ENCODE measurements around the gene ADGRF3.
"Not testable (repeated sequence)": the region's sequence is repeated elsewhere in the genome, so short reads cannot be mapped to it uniquely, and the experiment has no call there.

ADGRF3 gene

GRCh38 chr2:26270373-26270772 is 76.2 kb downstream of the ADGRF3 start:
- DNase-seq: no peak

DNA sequence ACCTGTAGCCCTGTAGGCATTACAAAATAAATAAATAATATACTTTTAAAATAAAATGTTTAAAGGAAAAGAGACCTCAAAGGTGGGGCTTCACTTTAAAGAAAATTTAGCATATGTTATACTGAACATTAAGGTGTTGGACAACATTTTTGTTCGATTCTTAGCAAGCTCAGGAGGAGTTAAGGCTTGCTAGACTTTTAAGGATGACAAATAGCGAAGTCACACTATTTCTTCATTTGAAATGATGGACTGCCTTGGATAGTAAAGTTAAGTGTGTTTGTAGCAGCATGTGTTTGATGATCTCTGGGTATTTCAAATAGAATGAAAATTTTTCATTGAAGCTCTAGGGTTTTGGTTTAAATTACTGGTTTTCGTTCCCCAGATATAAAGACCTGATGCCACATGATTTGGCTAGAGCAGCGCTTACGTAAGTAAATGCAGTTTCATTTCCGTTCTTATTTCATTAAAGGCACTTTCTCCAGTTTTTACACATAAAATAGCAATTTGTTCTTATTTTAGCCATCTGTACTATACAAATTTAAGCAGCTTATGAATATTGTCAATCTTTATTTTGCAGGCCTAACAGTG is 76.9 kb downstream of the ADGRF3 start:
- no peak for DNase-seq

GRCh38 chr2:26268670-26269385 is 77.8 kb downstream of the ADGRF3 start:
- DNase-seq: not testable (repeated sequence)

DNA sequence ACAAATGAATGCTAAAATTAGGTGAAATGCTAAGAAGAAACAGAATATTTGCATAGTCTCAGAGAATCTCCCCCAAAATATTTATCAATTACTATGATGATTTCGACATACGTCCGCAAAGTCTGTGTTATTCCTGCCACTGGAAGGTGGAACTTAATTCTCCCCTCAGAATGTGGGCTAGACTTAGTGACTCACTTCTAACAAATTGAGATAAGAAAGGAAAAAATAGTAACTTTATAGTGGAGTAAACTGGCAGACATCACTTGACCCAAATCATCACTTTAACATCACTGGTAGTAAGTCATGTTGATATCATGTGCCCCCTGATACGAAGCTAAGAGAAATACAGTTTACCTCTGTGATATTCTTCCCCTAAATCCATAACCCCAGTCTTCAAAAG is 78.4 kb downstream of the ADGRF3 start:
- no peak for DNase-seq

- not testable (repeated sequence) for DNase-seq
Observed at GRCh38 chr2:26258836-26259235, 87.8 kb downstream of the ADGRF3 start.

Data from NCI-H510A treated with DMSO at 0.1 percent for 48 hours (cell line).